T47D (cell line): Measurements from ENCODE around the gene RAB42.
"Not testable (repeated sequence)": the region's sequence is repeated elsewhere in the genome, so short reads cannot be mapped to it uniquely, and the experiment has no call there.

Source experiments
- DNase-seq, 2 experiments: peaks; one replicate each; pipeline versions ENCODE4 v3.0.0 to v3.0.0-alpha.2; 2011 to 2012; ENCODE audit warnings: low read depth in 1 of 2, low spot score in 1 of 2
- JUND ChIP-seq: IDR thresholded peaks from 2 replicates; pipeline ENCODE4 v1.6.1; 2012; ENCODE audit warnings: low read depth
- in situ Hi-C: cut with HindIII; loops from 2 replicates; pipeline ENCODE4 v1.10.0; 2016; ENCODE audit warnings: low sequenced_read_pairs, low pct_unique_long_range_greater_than_20kb

The RAB42 gene

GRCh38 chr1:28577052-28577678, 14.9 kb upstream of the RAB42 start:
- peak; percentile 13; the same call in 1 of the 2 replicates for TF ChIP-seq JUND
- in situ Hi-C loops = no loop called here
- DNase-seq = peak in 1 of 2 experiments; percentile 28

GRCh38 chr1:28577738-28578536, 14.1 kb upstream of the RAB42 start:
- peak in 1 of 2 experiments; percentile 19 for DNase-seq
- in situ Hi-C loops = no loop called here
- 0 out of 2 replicates have a peak, but pooled peaks have one; percentile 8 for TF ChIP-seq JUND

- in situ Hi-C loops = no loop called here
- no peak for DNase-seq
- TF ChIP-seq JUND = no peak
Measured at GRCh38 chr1:28578696-28579218, 13.3 kb upstream of the RAB42 start.

GRCh38 chr1:28579401-28579800, 12.7 kb upstream of the RAB42 start:
- no peak for DNase-seq
- in situ Hi-C loops = no loop called here
- TF ChIP-seq JUND = no peak

- in situ Hi-C loops = no loop called here
Measured at GRCh38 chr1:28580722-28581530, 11.1 kb upstream of the RAB42 start.

GRCh38 chr1:28581531-28582247, 10.4 kb upstream of the RAB42 start:
- no peak for TF ChIP-seq JUND
- in situ Hi-C loops = no loop called here
- DNase-seq = peak; percentile 80 to 94

More at GRCh38 chr1:28580722-28581530, 11.1 kb upstream of the RAB42 start:
- peak in 1 of 2 experiments; percentile 56 for DNase-seq
- no peak for TF ChIP-seq JUND

GRCh38 chr1:28582248-28582615, 9.8 kb upstream of the RAB42 start:
- in situ Hi-C loops = no loop called here
- TF ChIP-seq JUND = no peak
- DNase-seq = peak in 1 of 2 experiments; percentile 13

GRCh38 chr1:28586585-28587391, 5.3 kb upstream of the RAB42 start:
- DNase-seq, in situ Hi-C loops: not testable (repeated sequence)

- DNase-seq = no peak
- no peak for TF ChIP-seq JUND
- in situ Hi-C loops = no loop called here
Measured at GRCh38 chr1:28592321-28593071, 431 bp downstream of the RAB42 start.

GRCh38 chr1:28593988-28594356, 1.9 kb downstream of the RAB42 start:
- DNase-seq, in situ Hi-C loops: not testable (repeated sequence)

GRCh38 chr1:28594686-28595411, 2.8 kb downstream of the RAB42 start:
- DNase-seq, in situ Hi-C loops: not testable (repeated sequence)
